K562 (cell line): ENCODE results near the gene FSTL3. TPM values are rescaled to one million over a fixed set of nuclear protein-coding genes. Genes with fewer than 3 reads are reported as not detected.
A peak's percentile ranks its signal among the peaks of the same experiment; 100 is the strongest.

ENCODE experiments used
- ATAC-seq: fragments of 200-7000 bp; cut with Tn5 transposase; 3 replicates; pipeline ENCODE4 v1.9.1; 2020; ENCODE audit warnings: moderate library complexity
- BruUV-seq: library from RNA; stranded (reverse); fragments of 400-500 nt; replicated peaks from 2 replicates; lab custom pipeline; 2021; lab: Mats Ljungman, UMichigan
- CTCF ChIA-PET: fragments of 300-600 bp; formaldehyde crosslinking; extraction: SDS; loops from one replicate; lab custom pipeline; 2021; ENCODE audit warnings: low intra/inter-chr PET ratio; lab: Yijun Ruan, JAX
- POLR2A ChIA-PET: fragments of 300-600, 350-650 bp; sonication (Branson Sonifier 250); formaldehyde crosslinking; extraction: SDS; loops from one replicate; lab custom pipeline; 2021; ENCODE audit warnings: antibody characterized with exemption, inconsistent platforms; lab: Yijun Ruan, JAX
- DNase-seq, 4 experiments: peaks; one replicate each; pipeline versions ENCODE4 v3.0.0 to v3.0.0-alpha.2; 2011 to 2018; ENCODE audit warnings: low spot score in 3 of 4, mixed read lengths in 3 of 4; ENCODE audit errors: extremely low read depth in 1 of 4
- FAIRE-seq: peaks from 2 replicates; lab custom pipeline; 2011; peaks lifted over from hg19 to GRCh38; lab: Jason Lieb, UNC
- H2AFZ ChIP-seq: 2 replicates; pipeline ENCODE4 v1.6.0; 2011; ENCODE audit warnings: low read depth, low read length, control low read depth, inconsistent platforms
- H3K27ac ChIP-seq: fragments of 200-600 bp; 3 replicates; pipeline ENCODE4 v1.8.0; 2011; ENCODE audit warnings: low read depth, mild to moderate bottlenecking, control low read depth, inconsistent platforms, low read length, moderate library complexity, mixed read lengths; ENCODE audit errors: extremely low read depth
- H3K27me3 ChIP-seq, 2 experiments: fragments of 300-600 bp in 1 of 2; 2 replicates in 1 of 2; 3 replicates in 1 of 2; pipeline versions ENCODE4 v1.6.0 to v1.8.0; 2011; ENCODE audit warnings: inconsistent platforms in 2 of 2, low read length in 2 of 2, mild to moderate bottlenecking in 1 of 2, mixed read lengths in 1 of 2, moderate library complexity in 1 of 2; ENCODE audit not compliant: control insufficient read depth in 2 of 2, insufficient read depth in 2 of 2
- H3K36me3 ChIP-seq: fragments of 300-600 bp; 3 replicates; pipeline ENCODE4 v1.8.0; 2011; ENCODE audit warnings: mild to moderate bottlenecking, low read length, inconsistent platforms; ENCODE audit not compliant: control insufficient read depth, insufficient read depth
- H3K4me1 ChIP-seq, 2 experiments: fragments of 200-600 bp in 1 of 2; replicated peaks in 1 of 2; 2 replicates in 1 of 2; 3 replicates in 1 of 2; pipeline versions ENCODE4 v1.5.1 to v1.8.0; 2011; ENCODE audit warnings: inconsistent platforms in 2 of 2, low read length in 2 of 2, mild to moderate bottlenecking in 1 of 2, mixed read lengths in 1 of 2, moderate library complexity in 1 of 2; ENCODE audit not compliant: control insufficient read depth in 2 of 2, insufficient read depth in 2 of 2
- H3K4me2 ChIP-seq: 2 replicates; pipeline ENCODE4 v1.6.1; 2011; ENCODE audit warnings: low read length, control low read depth, inconsistent platforms, mixed read lengths; ENCODE audit not compliant: insufficient read depth
- H3K4me3 ChIP-seq: fragments of 200-600 bp; sonication (generic), shearing (Covaris generic); 2 replicates; pipeline ENCODE4 v1.5.1; 2016; ENCODE audit warnings: control low read depth, inconsistent platforms
- H3K79me2 ChIP-seq: fragments of 200-600 bp; 3 replicates; pipeline ENCODE4 v1.8.0; 2011; ENCODE audit warnings: low read length, inconsistent platforms; ENCODE audit not compliant: control insufficient read depth, insufficient read depth
- H3K9ac ChIP-seq, 2 experiments: 2 replicates each; pipeline versions ENCODE4 v1.6.0 to v1.6.1; 2011; ENCODE audit warnings: low read depth in 2 of 2, low read length in 2 of 2, control low read depth in 1 of 2, inconsistent platforms in 1 of 2, mild to moderate bottlenecking in 1 of 2, mixed read lengths in 1 of 2; ENCODE audit not compliant: insufficient read depth in 1 of 2
- H3K9me1 ChIP-seq: one replicate; pipeline ENCODE4 v1.6.0; 2011; ENCODE audit warnings: inconsistent platforms, mild to moderate bottlenecking, low read length, moderate library complexity; ENCODE audit not compliant: control insufficient read depth, insufficient read depth
- H3K9me3 ChIP-seq: replicated peaks from 2 replicates; pipeline ENCODE4 v1.5.1; 2011; ENCODE audit warnings: low read depth, low read length, inconsistent platforms; ENCODE audit not compliant: control insufficient read depth, insufficient read depth
- H4K20me1 ChIP-seq: replicated peaks from 2 replicates; pipeline ENCODE4 v1.6.1; 2011; ENCODE audit warnings: low read length, inconsistent platforms, mixed read lengths; ENCODE audit not compliant: control insufficient read depth, insufficient read depth
- HNRNPL ChIP-seq: fragments of 200-400 bp; formaldehyde crosslinking; IDR thresholded peaks from 2 replicates; pipeline ENCODE4 v1.6.1; 2017; ENCODE audit warnings: low read depth, mild to moderate bottlenecking, low read length
- NFATC3 ChIP-seq: fragments of 450-650 bp; IDR thresholded peaks from 2 replicates; pipeline ENCODE4 v1.6.1; 2017; ENCODE audit warnings: mild to moderate bottlenecking
- POLR2G ChIP-seq: fragments of 200-400 bp; formaldehyde crosslinking; IDR thresholded peaks from 2 replicates; pipeline ENCODE4 v1.6.1; 2017; ENCODE audit warnings: low read depth, mild to moderate bottlenecking, antibody characterized with exemption, low read length, moderate library complexity
- RBM22 ChIP-seq: fragments of 200-400 bp; formaldehyde crosslinking; IDR thresholded peaks from 2 replicates; pipeline ENCODE4 v1.6.1; 2018; ENCODE audit warnings: low read length, low read depth; ENCODE audit not compliant: poor library complexity, severe bottlenecking
- STAT6 ChIP-seq: sonication (generic); formaldehyde crosslinking; IDR thresholded peaks from 2 replicates; pipeline ENCODE4 v1.8.1; 2023; ENCODE audit warnings: mild to moderate bottlenecking, missing genetic modification reagents
- TRIM25 ChIP-seq: fragments of 450-650 bp; IDR thresholded peaks from 2 replicates; pipeline ENCODE4 v1.7.0; 2016; ENCODE audit warnings: borderline replicate concordance
- ZNF76 ChIP-seq: fragments of 250-450 bp; sonication (Bioruptor Pico); IDR thresholded peaks from 2 replicates; pipeline ENCODE4 v1.4.0; 2020; ENCODE audit warnings: mild to moderate bottlenecking, moderate library complexity, borderline replicate concordance
- WGBS: fragments of 100-300 bp; shearing (Covaris generic); methylation state at CpG from one replicate; pipeline ENCODE4 v1.1.6; 2016; ENCODE audit warnings: low coverage, mixed read lengths; ENCODE audit not compliant: insufficient coverage; ENCODE audit errors: missing lambda C conversion rate; 5-methylcytosine and 5-hydroxymethylcytosine counted together
- in situ Hi-C: fragments of 300-500 bp; cut with MboI; formaldehyde crosslinking; loops from 4 replicates; pipeline ENCODE4 v1.15.0; 2018; ENCODE audit warnings: inconsistent platforms, mixed read lengths
- intact Hi-C: fragments of 100-400 bp; cut with micrococcal nuclease; formaldehyde crosslinking; loops from 2 replicates; pipeline ENCODE4 v1.14.2; 2022
- polyA plus RNA-seq, 8 experiments: library from polyadenylated mRNA; depleted of rRNA in 4 of 8; stranded (reverse) in 5 of 8; unstranded in 3 of 8; fragments of >200 nt; fragmentation: Nextera tagmentation in 2 of 8; fragmentation: Illumina TruSeq in 1 of 8; extraction: Ambion mirVana in 2 of 8; extraction: Trizol in 1 of 8; gene quantifications; 2 replicates each; pipeline versions ENCODE4 v1.2.1 to v1.2.3, GENCODE V29; 2011 to 2014; ENCODE audit warnings: inconsistent platforms in 1 of 8, missing spikeins in 1 of 8
- total RNA-seq, 7 experiments: library from RNA; depleted of rRNA in 6 of 7; stranded (reverse); fragments of >200 nt in 6 of 7; fragmentation: Illumina TruSeq in 2 of 7; extraction: Trizol in 2 of 7; gene quantifications; 2 replicates each; pipeline versions ENCODE4 v1.2.1 to v1.2.3, GENCODE V29; 2011 to 2021; ENCODE audit warnings: low replicate concordance in 1 of 7

The FSTL3 gene
- total and polyA plus RNA-seq, 9 of the 15 experiments (the other 6 are each of a cell fraction or from before 2014, with no cell fraction given): 0.35 to 6.8 (median 4.2) TPM; not detected in 1

GRCh38 chr19:652467-653389, 23.5 kb upstream of the FSTL3 start:
- Histone ChIP-seq H4K20me1 (peaks cover 19% of the 10 kb centered on the region), H3K36me3 (peaks cover 91% of the 10 kb centered on the region; the same call in 2 of the 3 replicates), H3K4me1 (peaks cover 0 to 36% of the 10 kb centered on the region in 2 experiments; a peak in 2 of 5 replicates), H3K27ac (no peak overlapping the region), H3K4me3 (no peak overlapping the region), H3K4me2 (no peak overlapping the region), H2AFZ (no peak overlapping the region), H3K9me3 (no peaks in the 10 kb centered on the region), H3K9me1 (no peaks in the 10 kb centered on the region), H3K27me3 (no peaks in the 10 kb centered on the region), H3K79me2 (peaks cover 55% of the 10 kb centered on the region), H3K9ac (no peak overlapping the region)
- FAIRE-seq (no peak), DNase-seq (no peak), ATAC-seq (no peak)
- 94% methylated on average over 42 of the region's 54 CpGs for WGBS
- in situ Hi-C loops (no loop called here), intact Hi-C loops (no loop called here)
- no TSS peak for BruUV-seq
- POLR2A ChIA-PET: no interaction called here
- CTCF ChIA-PET: no interaction called here
- peak; percentile 31 for TF ChIP-seq RBM22
- peak; percentile 10; the same call in 1 of the 2 replicates for TF ChIP-seq POLR2G
- TF ChIP-seq STAT6: no peak
- no peak for TF ChIP-seq NFATC3
- TF ChIP-seq TRIM25: no peak
- TF ChIP-seq HNRNPL: 0 out of 2 replicates have a peak, but pooled peaks have one; percentile 30
- no peak for TF ChIP-seq ZNF76 (CRISPR knock-in tag)
